ENCODE data around the gene ZNF181.
A peak's percentile ranks its signal among the peaks of the same experiment; 100 is the strongest.
"Not testable (repeated sequence)": the region's sequence is repeated elsewhere in the genome, so short reads cannot be mapped to it uniquely, and the experiment has no call there.

Gene ZNF181

GRCh38 chr19:34733746-34734536, at the start of gene ZNF181:
Gene ZNF181 (plus strand): TSS chr19:34734243. CDS start chr19:34735038, 795 bp downstream.
- peak; percentile 37 to 54 for DNase-seq (ENCODE audit: low read depth in 2 of 2)

GRCh38 chr19:34685266-34685665, 48.8 kb upstream of the ZNF181 start:
- DNase-seq (ENCODE audit: low read depth in 2 of 2), result not testable (repeated sequence)

- DNase-seq (ENCODE audit: low read depth in 2 of 2), result no peak
These were observed 47.6 kb upstream of the ZNF181 start for GRCh38 chr19:34686455-34686854.

- no peak for DNase-seq (ENCODE audit: low read depth in 2 of 2)
These were observed 46.7 kb upstream of the ZNF181 start for GRCh38 chr19:34687348-34687747.

GRCh38 chr19:34688592-34688991, 45.5 kb upstream of the ZNF181 start:
- DNase-seq (ENCODE audit: low read depth in 2 of 2), result no peak

- no peak for DNase-seq (ENCODE audit: low read depth in 2 of 2)
These were observed 43.7 kb upstream of the ZNF181 start for GRCh38 chr19:34690372-34690771.

- DNase-seq (ENCODE audit: low read depth in 2 of 2), result no peak
These were observed 41.5 kb upstream of the ZNF181 start for GRCh38 chr19:34692549-34692948.

- DNase-seq (ENCODE audit: low read depth in 2 of 2), result no peak
These were observed 26.4 kb upstream of the ZNF181 start for GRCh38 chr19:34707661-34708060.

GRCh38 chr19:34711890-34712289, 22.2 kb upstream of the ZNF181 start:
- no peak for DNase-seq (ENCODE audit: low read depth in 2 of 2)

GRCh38 chr19:34712395-34713261, 21.4 kb upstream of the ZNF181 start:
- DNase-seq (ENCODE audit: low read depth in 2 of 2), result no peak

- no peak for DNase-seq (ENCODE audit: low read depth in 2 of 2)
These were observed 20.8 kb upstream of the ZNF181 start for GRCh38 chr19:34713262-34713637.

- no peak for DNase-seq (ENCODE audit: low read depth in 2 of 2)
These were observed 18.7 kb upstream of the ZNF181 start for GRCh38 chr19:34715357-34715756.

- DNase-seq (ENCODE audit: low read depth in 2 of 2), result no peak
These were observed 11.7 kb upstream of the ZNF181 start for GRCh38 chr19:34722353-34722752.

- no peak for DNase-seq (ENCODE audit: low read depth in 2 of 2)
These were observed 8.6 kb upstream of the ZNF181 start for GRCh38 chr19:34725400-34725799.

- DNase-seq (ENCODE audit: low read depth in 2 of 2), result no peak
These were observed 2.8 kb upstream of the ZNF181 start for GRCh38 chr19:34731019-34731829.

GRCh38 chr19:34731964-34732363, 2.1 kb upstream of the ZNF181 start:
- DNase-seq (ENCODE audit: low read depth in 2 of 2), result no peak

GRCh38 chr19:34732612-34733211, 1.3 kb upstream of the ZNF181 start:
- no peak for DNase-seq (ENCODE audit: low read depth in 2 of 2)

GRCh38 chr19:34733266-34733745, 737 bp upstream of the ZNF181 start:
- no peak for DNase-seq (ENCODE audit: low read depth in 2 of 2)

GRCh38 chr19:34734537-34735103, 577 bp downstream of the ZNF181 start:
- DNase-seq (ENCODE audit: low read depth in 2 of 2), result no peak

- DNase-seq (ENCODE audit: low read depth in 2 of 2), result no peak
These were observed 11.1 kb downstream of the ZNF181 start for GRCh38 chr19:34744896-34745690.
